Smooth muscle cell (in vitro differentiated cells): ENCODE data around the gene ANKRD33B. TPM values are rescaled to one million over a fixed set of nuclear protein-coding genes. Genes with fewer than 3 reads are reported as not detected.

Source experiments
- DNase-seq: peaks from one replicate; lab custom pipeline; 2025; ENCODE audit not compliant: unreplicated experiment; lab: John Stamatoyannopoulos, UW
- H2AFZ ChIP-seq: fragments of 200-600 bp; sonication (generic); 2 replicates; pipeline ENCODE4 v1.6.0; 2016; ENCODE audit warnings: antibody characterized with exemption, low read depth, mild to moderate bottlenecking
- H3F3A ChIP-seq: fragments of 200-600 bp; sonication (generic); 2 replicates; pipeline ENCODE4 v1.6.0; 2017; ENCODE audit warnings: antibody characterized with exemption, low read depth
- H3K27ac ChIP-seq: fragments of 200-600 bp; sonication (generic); 2 replicates; pipeline ENCODE4 v1.5.1; 2016; ENCODE audit warnings: low read depth, mild to moderate bottlenecking
- H3K27me3 ChIP-seq: fragments of 200-600 bp; sonication (generic); 2 replicates; pipeline ENCODE4 v1.6.1; 2016; ENCODE audit warnings: low read depth, mild to moderate bottlenecking
- H3K36me3 ChIP-seq: fragments of 200-600 bp; sonication (generic); 2 replicates; pipeline ENCODE4 v1.5.1; 2016; ENCODE audit warnings: low read depth
- H3K4me1 ChIP-seq: fragments of 200-600 bp; sonication (generic); 2 replicates; pipeline ENCODE4 v1.5.1; 2016; ENCODE audit warnings: low read depth
- H3K4me2 ChIP-seq: fragments of 200-600 bp; sonication (generic); 2 replicates; pipeline ENCODE4 v1.6.0; 2016; ENCODE audit warnings: mild to moderate bottlenecking
- H3K4me3 ChIP-seq: fragments of 200-600 bp; sonication (generic); 2 replicates; pipeline ENCODE4 v1.5.1; 2016; ENCODE audit warnings: mild to moderate bottlenecking
- H3K79me2 ChIP-seq: fragments of 200-600 bp; sonication (generic); 2 replicates; pipeline ENCODE4 v1.6.0; 2016; ENCODE audit warnings: low read depth, mild to moderate bottlenecking
- H3K9ac ChIP-seq: fragments of 200-600 bp; sonication (generic); 2 replicates; pipeline ENCODE4 v1.6.0; 2016; ENCODE audit warnings: low read depth
- H3K9me3 ChIP-seq: fragments of 200-600 bp; sonication (generic); replicated peaks from 2 replicates; pipeline ENCODE4 v1.5.1; 2016; ENCODE audit warnings: low read depth
- H4K20me1 ChIP-seq: fragments of 200-600 bp; sonication (generic); 2 replicates; pipeline ENCODE4 v1.6.0; 2016; ENCODE audit warnings: low read depth
- CTCF ChIP-seq: fragments of 200-600 bp; sonication (generic); IDR thresholded peaks from 2 replicates; pipeline ENCODE4 v1.5.1; 2017; ENCODE audit warnings: borderline replicate concordance, mild to moderate bottlenecking, antibody characterized with exemption; ENCODE audit not compliant: insufficient read depth, poor library complexity, severe bottlenecking
- WGBS: methylation state at CpG from one replicate; pipeline ENCODE4 v1.1.7; 2016; ENCODE audit warnings: low lambda C conversion rate; 5-methylcytosine and 5-hydroxymethylcytosine counted together
- polyA plus RNA-seq: library from polyadenylated mRNA; unstranded; fragments of >200 nt; fragmentation: Nextera tagmentation; extraction: Ambion mirVana; gene quantifications from 2 replicates; pipeline ENCODE4 v1.2.1, GENCODE V29; 2016
- total RNA-seq: library from RNA; depleted of rRNA; stranded (reverse); fragments of >200 nt; gene quantifications from 2 replicates; pipeline ENCODE4 v1.2.3, GENCODE V29; 2014

ANKRD33B gene
- total and polyA plus RNA-seq, 2 experiments from 2014 or later, result 1.2 to 2.2 TPM

- H3K4me3 ChIP-seq, result no peak overlapping the region
- no peaks in the 10 kb centered on the region for H3K4me1 ChIP-seq
- no peaks in the 10 kb centered on the region for H3K79me2 ChIP-seq
- WGBS, result 87% methylated on average over 7 of the region's 7 CpGs
- no peak overlapping the region for H2AFZ ChIP-seq
- no peak overlapping the region for H3K27ac ChIP-seq
- no peaks in the 10 kb centered on the region for H4K20me1 ChIP-seq
- H3K36me3 ChIP-seq, result no peaks in the 10 kb centered on the region
- H3K4me2 ChIP-seq, result no peak overlapping the region
- no peak overlapping the region for H3K9ac ChIP-seq
- H3F3A ChIP-seq, result no peaks in the 10 kb centered on the region
- no peak for TF ChIP-seq CTCF
- no peaks in the 10 kb centered on the region for H3K9me3 ChIP-seq
- H3K27me3 ChIP-seq, result no peaks in the 10 kb centered on the region
- DNase-seq, result no peak
These were observed 78.5 kb downstream of the ANKRD33B start for GRCh38 chr5:10642367-10642766.

- Histone ChIP-seq H3K9me3 (no peaks in the 10 kb centered on the region), H3F3A (no peaks in the 10 kb centered on the region), H3K27ac (no peak overlapping the region), H3K79me2 (no peaks in the 10 kb centered on the region), H3K9ac (no peak overlapping the region), H3K36me3 (no peaks in the 10 kb centered on the region), H4K20me1 (no peaks in the 10 kb centered on the region), H3K4me2 (no peak overlapping the region), H2AFZ (no peak overlapping the region), H3K27me3 (no peaks in the 10 kb centered on the region), H3K4me1 (no peaks in the 10 kb centered on the region), H3K4me3 (no peak overlapping the region)
- WGBS, result 84% methylated on average over 9 of the region's 9 CpGs
- DNase-seq, result no peak
- no peak for TF ChIP-seq CTCF
These were observed 80.3 kb downstream of the ANKRD33B start for GRCh38 chr5:10644192-10644591.

- Histone ChIP-seq H3K9ac (no peak overlapping the region), H2AFZ (no peak overlapping the region), H3K4me3 (no peak overlapping the region), H3K4me1 (no peaks in the 10 kb centered on the region), H3K9me3 (no peaks in the 10 kb centered on the region), H3K27me3 (no peaks in the 10 kb centered on the region), H4K20me1 (no peaks in the 10 kb centered on the region), H3K27ac (no peak overlapping the region), H3K79me2 (no peaks in the 10 kb centered on the region), H3K4me2 (no peak overlapping the region), H3F3A (no peaks in the 10 kb centered on the region), H3K36me3 (no peaks in the 10 kb centered on the region)
- 93% methylated on average over 3 of the region's 3 CpGs for WGBS
- no peak for TF ChIP-seq CTCF
- no peak for DNase-seq
These were observed 81.3 kb downstream of the ANKRD33B start for GRCh38 chr5:10645146-10645545.

- no peak overlapping the region for H3K4me2 ChIP-seq
- no peaks in the 10 kb centered on the region for H3K9me3 ChIP-seq
- no peak overlapping the region for H3K27ac ChIP-seq
- H3K36me3 ChIP-seq, result no peaks in the 10 kb centered on the region
- no peak overlapping the region for H3K9ac ChIP-seq
- no peaks in the 10 kb centered on the region for H3F3A ChIP-seq
- no peaks in the 10 kb centered on the region for H3K27me3 ChIP-seq
- H3K79me2 ChIP-seq, result no peaks in the 10 kb centered on the region
- no peak overlapping the region for H2AFZ ChIP-seq
- 85% methylated on average over 6 of the region's 6 CpGs for WGBS
- no peaks in the 10 kb centered on the region for H4K20me1 ChIP-seq
- TF ChIP-seq CTCF, result no peak
- no peak overlapping the region for H3K4me3 ChIP-seq
- DNase-seq, result no peak
- no peaks in the 10 kb centered on the region for H3K4me1 ChIP-seq
These were observed 81.8 kb downstream of the ANKRD33B start for GRCh38 chr5:10645671-10646070.
